HepG2 (cell line): ENCODE data around the gene TRIM10. TPM values are rescaled to one million over a fixed set of nuclear protein-coding genes. Genes with fewer than 3 reads are reported as not detected.

Experiments
- BRF2 ChIP-seq: sonication (generic); formaldehyde crosslinking; IDR thresholded peaks from 2 replicates; pipeline ENCODE4 v1.8.1; 2022; ENCODE audit warnings: mild to moderate bottlenecking, missing genetic modification reagents
- E2F2 ChIP-seq: sonication (generic); formaldehyde crosslinking; IDR thresholded peaks from 2 replicates; pipeline ENCODE4 v1.4.0; 2020; ENCODE audit warnings: missing genetic modification reagents, borderline replicate concordance
- HMGA1 ChIP-seq: sonication (generic); formaldehyde crosslinking; conservative IDR thresholded peaks from 2 replicates; pipeline ENCODE4 v1.4.0; 2020; ENCODE audit warnings: missing genetic modification reagents
- HNF1B ChIP-seq: sonication (generic); formaldehyde crosslinking; IDR thresholded peaks from 2 replicates; pipeline ENCODE4 v1.5.1; 2020; ENCODE audit warnings: mild to moderate bottlenecking, moderate library complexity, missing genetic modification reagents
- HOXA3 ChIP-seq: sonication (generic); formaldehyde crosslinking; IDR thresholded peaks from 2 replicates; pipeline ENCODE4 v1.5.0; 2020; ENCODE audit warnings: missing genetic modification reagents
- MAFK ChIP-seq, 2 experiments: IDR thresholded peaks in 1 of 2; conservative IDR thresholded peaks in 1 of 2; 2 replicates each; pipeline ENCODE4 v1.6.1; 2011; ENCODE audit warnings: improper control_type of control experiment in 2 of 2, low read length in 2 of 2
- MBD4 ChIP-seq: IDR thresholded peaks from 2 replicates; pipeline ENCODE4 v1.6.1; 2012; ENCODE audit warnings: low read length, inconsistent platforms, borderline replicate concordance
- MYC ChIP-seq: sonication (generic); formaldehyde crosslinking; IDR thresholded peaks from 2 replicates; pipeline ENCODE4 v1.9.0; 2021; ENCODE audit warnings: missing genetic modification reagents, borderline replicate concordance
- NR2C2 ChIP-seq: sonication (generic); formaldehyde crosslinking; IDR thresholded peaks from 2 replicates; pipeline ENCODE4 v1.4.0; 2020; ENCODE audit warnings: missing genetic modification reagents, mild to moderate bottlenecking, moderate library complexity, borderline replicate concordance
- ONECUT2 ChIP-seq: sonication (generic); formaldehyde crosslinking; IDR thresholded peaks from 2 replicates; pipeline ENCODE4 v1.4.0; 2020; ENCODE audit warnings: missing genetic modification reagents
- RFX1 ChIP-seq: fragments of 450-650 bp; IDR thresholded peaks from 2 replicates; pipeline ENCODE4 v1.6.1; 2017
- SP4 ChIP-seq: sonication (generic); formaldehyde crosslinking; IDR thresholded peaks from 2 replicates; pipeline ENCODE4 v1.8.1; 2023; ENCODE audit warnings: mild to moderate bottlenecking, missing genetic modification reagents
- TEF ChIP-seq: sonication (generic); formaldehyde crosslinking; IDR thresholded peaks from 2 replicates; pipeline ENCODE4 v1.5.0; 2020; ENCODE audit warnings: missing genetic modification reagents
- THAP9 ChIP-seq: sonication (generic); formaldehyde crosslinking; IDR thresholded peaks from 2 replicates; pipeline ENCODE4; 2020; ENCODE audit warnings: missing genetic modification reagents, mild to moderate bottlenecking, borderline replicate concordance
- ZKSCAN1 ChIP-seq: fragments of 150-350 bp; IDR thresholded peaks from 2 replicates; pipeline ENCODE4 v1.6.1; 2014; ENCODE audit warnings: low read length
- ZNF251 ChIP-seq: sonication (generic); formaldehyde crosslinking; IDR thresholded peaks from 2 replicates; pipeline ENCODE4 v1.9.0; 2021; ENCODE audit warnings: mild to moderate bottlenecking, missing genetic modification reagents
- ZNF280B ChIP-seq: sonication (generic); formaldehyde crosslinking; IDR thresholded peaks from 2 replicates; pipeline ENCODE4 v1.5.0; 2020; ENCODE audit warnings: missing genetic modification reagents, mild to moderate bottlenecking, borderline replicate concordance
- ZNF768 ChIP-seq: sonication (generic); formaldehyde crosslinking; IDR thresholded peaks from 2 replicates; pipeline ENCODE4 v1.4.0; 2020; ENCODE audit warnings: missing genetic modification reagents
- ZNF770 ChIP-seq: sonication (generic); formaldehyde crosslinking; IDR thresholded peaks from 2 replicates; pipeline ENCODE4 v1.5.0; 2020; ENCODE audit warnings: mild to moderate bottlenecking, missing genetic modification reagents
- polyA plus RNA-seq, 8 experiments: library from polyadenylated mRNA; depleted of rRNA in 3 of 8; stranded (reverse) in 7 of 8; unstranded in 1 of 8; fragments of >200 nt; fragmentation: Illumina TruSeq in 4 of 8; extraction: Trizol in 4 of 8; gene quantifications; 2 replicates each; pipeline versions ENCODE4 v1.2.1 to v1.2.3, GENCODE V29; 2011 to 2016; ENCODE audit warnings: low read depth in 4 of 8, missing spikeins in 1 of 8, mixed read lengths in 1 of 8; ENCODE audit not compliant: insufficient read depth in 1 of 8
- total RNA-seq, 5 experiments: library from RNA; depleted of rRNA; stranded (reverse); fragments of >200 nt; fragmentation: Illumina TruSeq; extraction: Trizol; gene quantifications; 2 replicates each; pipeline ENCODE4 v1.2.3, GENCODE V29; 2016; ENCODE audit warnings: low read depth in 1 of 5

Gene TRIM10
- total and polyA plus RNA-seq, 2 of the 13 experiments (the other 11 are each of a cell fraction or from before 2014, with no cell fraction given) = 4.1 to 6.8 TPM

- no peak for TF ChIP-seq MAFK (conservative IDR thresholded peaks at IDR 0.05 in 1 of 2, IDR thresholded peaks at IDR 0.05 in 1 of 2; ENCODE audit: low read length in 2 of 2)
- no peak for TF ChIP-seq E2F2 (CRISPR knock-in tag)
- TF ChIP-seq THAP9 = 0 out of 2 replicates have a peak, but pooled peaks have one; percentile 4
- 0 out of 2 replicates have a peak, but pooled peaks have one; percentile 10 for TF ChIP-seq HNF1B (CRISPR knock-in tag)
- no peak for TF ChIP-seq SP4 (CRISPR knock-in tag)
- TF ChIP-seq RFX1 = no peak
- TF ChIP-seq MYC (CRISPR knock-in tag) = no peak
- TF ChIP-seq ZNF280B (CRISPR knock-in tag) = no peak
- TF ChIP-seq ZNF251 (CRISPR knock-in tag) = no peak
- TF ChIP-seq MBD4 = no peak
- TF ChIP-seq ZNF768 = no peak
- TF ChIP-seq BRF2 (CRISPR knock-in tag) = no peak
- TF ChIP-seq NR2C2 (CRISPR knock-in tag) = no peak
- TF ChIP-seq ZKSCAN1 = no peak
- no peak for TF ChIP-seq TEF (CRISPR knock-in tag)
- TF ChIP-seq HMGA1 = no peak
- no peak for TF ChIP-seq HOXA3 (CRISPR knock-in tag)
- 0 out of 2 replicates have a peak, but pooled peaks have one; percentile 2 for TF ChIP-seq ZNF770 (CRISPR knock-in tag)
- no peak for TF ChIP-seq ONECUT2
Measured at GRCh38 chr6:30206152-30206551, 45.1 kb upstream of the TRIM10 start (continued).
